Esophagus muscularis mucosa (tissue), 4 donors: ENCODE data around the gene ARCN1. TPM values are rescaled to one million over a fixed set of nuclear protein-coding genes. Genes with fewer than 3 reads are reported as not detected.
A peak's percentile ranks its signal among the peaks of the same experiment; 100 is the strongest.

ENCODE experiments used
- DNase-seq: peaks from one replicate; pipeline ENCODE4 v3.0.0-alpha.2; 2017; ENCODE audit errors: extremely low spot score
- H3K27ac ChIP-seq, 4 donors: fragments of 200-600 bp; sonication (generic); replicated peaks in 1 of 4; 1 replicate in 3 of 4; 2 replicates in 1 of 4; pipeline ENCODE4 v1.5.1; 2016 to 2019; ENCODE audit warnings: mild to moderate bottlenecking in 1 of 4
- H3K27me3 ChIP-seq, 4 donors: fragments of 200-600 bp; sonication (generic); one replicate each; pipeline versions ENCODE4 v1.5.1 to v1.6.0; 2016 to 2019
- H3K36me3 ChIP-seq, 4 donors: fragments of 200-600 bp; sonication (generic); one replicate each; pipeline ENCODE4 v1.5.1; 2016 to 2019
- H3K4me1 ChIP-seq, 4 donors: fragments of 200-600 bp; sonication (generic); one replicate each; pipeline ENCODE4 v1.5.1; 2016 to 2019
- H3K4me3 ChIP-seq, 4 donors: fragments of 200-600 bp; sonication (generic); 1 replicate in 2 of 4; 2 replicates in 2 of 4; pipeline ENCODE4 v1.5.1; 2016 to 2019; ENCODE audit warnings: mild to moderate bottlenecking in 4 of 4, moderate library complexity in 1 of 4
- H3K9me3 ChIP-seq, 4 donors: fragments of 200-600 bp; sonication (generic); 1 replicate in 3 of 4; 2 replicates in 1 of 4; pipeline ENCODE4 v1.5.1; 2016 to 2019
- CTCF ChIP-seq, 3 experiments: fragments of 200-600 bp in 2 of 3; fragments of 450-650 bp in 1 of 3; sonication (generic) in 2 of 3; IDR thresholded peaks; one replicate each; pipeline ENCODE4 v1.5.1; 2017 to 2019; ENCODE audit warnings: antibody characterized with exemption in 3 of 3, mild to moderate bottlenecking in 2 of 3, moderate library complexity in 1 of 3
- EP300 ChIP-seq: sonication (generic); formaldehyde crosslinking; IDR thresholded peaks from one replicate; pipeline ENCODE4 v1.6.1; 2017; ENCODE audit warnings: antibody characterized with exemption
- POLR2A ChIP-seq: fragments of 450-650 bp; IDR thresholded peaks from one replicate; pipeline ENCODE4 v1.6.1; 2017; ENCODE audit warnings: antibody characterized with exemption, moderate library complexity, mild to moderate bottlenecking, low read depth
- POLR2AphosphoS5 ChIP-seq, 2 donors: sonication (generic); formaldehyde crosslinking; IDR thresholded peaks; one replicate each; pipeline ENCODE4 v1.6.1; 2017; ENCODE audit warnings: antibody characterized with exemption in 2 of 2
- WGBS: methylation state at CpG from one replicate; pipeline ENCODE4 v1.1.5; 2018; 5-methylcytosine and 5-hydroxymethylcytosine counted together
- intact Hi-C: fragments of 100-400 bp; cut with DNase I; formaldehyde crosslinking; loops from one replicate; pipeline ENCODE4 v1.15.1; 2023
- total RNA-seq, 4 donors: library from RNA; depleted of rRNA; stranded (reverse); fragments of >200 nt; gene quantifications; one replicate each; pipeline versions ENCODE4 v1.1.0 to v1.2.1, GENCODE V29; 2016

Gene ARCN1
- total RNA-seq, 4 donors from 2014 or later: 83.9 to 115 (median 102) TPM

GRCh38 chr11:118606157-118606843 lies 34.1 kb downstream of the ARCN1 start:
- peak overlapping the region; percentile 92 to 96 (median 94) for H3K27ac ChIP-seq
- 70% methylated on average over 6 of the region's 7 CpGs for WGBS
- peaks cover 7 to 22% (median 13%) of the 10 kb centered on the region in 4 donors for H3K36me3 ChIP-seq
- H3K4me1 ChIP-seq: peaks cover 34 to 75% (median 70%) of the 10 kb centered on the region in 4 donors
- intact Hi-C loops: loop anchor here (5.0 kb wide), 2 partner anchors 34 to 51 kb away; partner anchors contain the start of gene ARCN1
- H3K9me3 ChIP-seq: no peaks in the 10 kb centered on the region
- TF ChIP-seq EP300 (no peak), POLR2AphosphoS5 (IDR thresholded peaks at IDR 0.05) (no peak), CTCF (IDR thresholded peaks at IDR 0.05) (no peak), POLR2A (no peak)
- H3K27me3 ChIP-seq: no peaks in the 10 kb centered on the region
- no peak for DNase-seq
- peak overlapping the region in 1 of 4 donors; percentile 6 for H3K4me3 ChIP-seq

GRCh38 chr11:118606844-118607228 lies 34.6 kb downstream of the ARCN1 start:
- 74% methylated on average over 7 of the region's 7 CpGs for WGBS
- intact Hi-C loops: loop anchor here (5.0 kb wide), 2 partner anchors 35 to 50 kb away; partner anchors contain the start of gene ARCN1
- DNase-seq: no peak
- Histone ChIP-seq H3K4me1 (peaks cover 35 to 80% (median 72%) of the 10 kb centered on the region in 4 donors), H3K36me3 (peaks cover 1 to 16% (median 7%) of the 10 kb centered on the region in 4 donors), H3K27me3 (no peaks in the 10 kb centered on the region), H3K27ac (peak overlapping the region; percentile 92 to 96 (median 94)), H3K4me3 (peak overlapping the region; percentile 76 to 86 (median 83)), H3K9me3 (no peaks in the 10 kb centered on the region)
- TF ChIP-seq POLR2A: no peak
- no peak for TF ChIP-seq EP300
- no peak for TF ChIP-seq POLR2AphosphoS5 (IDR thresholded peaks at IDR 0.05)
- TF ChIP-seq CTCF (IDR thresholded peaks at IDR 0.05): no peak

- DNase-seq: no peak
- Histone ChIP-seq H3K27me3 (no peaks in the 10 kb centered on the region), H3K4me1 (peaks cover 43 to 88% (median 77%) of the 10 kb centered on the region in 4 donors), H3K4me3 (peak within 1 kb of the TSS; percentile 76 to 86 (median 83)), H3K36me3 (peaks cover 0 to 8% (median 2%) of the 10 kb centered on the region in 4 donors), H3K9me3 (no peaks in the 10 kb centered on the region), H3K27ac (peak within 1 kb of the TSS; percentile 92 to 96 (median 94))
- intact Hi-C loops: loop anchor here (5.0 kb wide), 2 partner anchors 35 to 50 kb away; partner anchors contain the start of gene ARCN1
- no peak for TF ChIP-seq EP300
- peak; percentile 40 to 58 (median 58) for TF ChIP-seq CTCF (IDR thresholded peaks at IDR 0.05)
- TF ChIP-seq POLR2A: no peak
- peak; percentile 42 to 76 for TF ChIP-seq POLR2AphosphoS5 (IDR thresholded peaks at IDR 0.05)
- WGBS: 5% methylated on average over 23 of the region's 72 CpGs
Measured at GRCh38 chr11:118607401-118608359, 35.5 kb downstream of the ARCN1 start, which contains the start of gene PHLDB1. TSS of gene PHLDB1 (plus strand) at chr11:118607615. CDS start at chr11:118613837, 6,222 bp downstream.

- H3K4me1 ChIP-seq: peaks cover 50 to 89% (median 86%) of the 10 kb centered on the region in 4 donors
- no peak for DNase-seq
- TF ChIP-seq CTCF (IDR thresholded peaks at IDR 0.05): no peak
- TF ChIP-seq POLR2A: no peak
- peak; percentile 68 to 74 for TF ChIP-seq POLR2AphosphoS5 (IDR thresholded peaks at IDR 0.05)
- TF ChIP-seq EP300: no peak
- intact Hi-C loops: loop anchor here (5.0 kb wide), 2 partner anchors 36 to 49 kb away; partner anchors contain the start of gene ARCN1
- peak overlapping the region; percentile 92 to 96 (median 94) for H3K27ac ChIP-seq
- 31% methylated on average over 25 of the region's 69 CpGs for WGBS
- peak overlapping the region; percentile 76 to 86 (median 83) for H3K4me3 ChIP-seq
- peaks cover 0 to 5% (median 2%) of the 10 kb centered on the region in 4 donors for H3K36me3 ChIP-seq
- no peaks in the 10 kb centered on the region for H3K27me3 ChIP-seq
- no peaks in the 10 kb centered on the region for H3K9me3 ChIP-seq
Measured at GRCh38 chr11:118608360-118609227, 36.4 kb downstream of the ARCN1 start.
